DOHH2 (cell line): ENCODE results near the gene GJA1.

ENCODE experiments used
- EZH2phosphoT487 ChIP-seq: fragments of 200-600 bp; sonication (generic); IDR thresholded peaks from 2 replicates; pipeline ENCODE4 v1.6.1; 2017; ENCODE audit warnings: borderline replicate concordance, mild to moderate bottlenecking, antibody characterized with exemption, low read length, moderate library complexity, mixed read lengths
- TF ChIP-seq, protein P1 (sequence below): fragments of 200-600 bp; sonication (generic); IDR thresholded peaks from one replicate; pipeline ENCODE4 v1.5.1; 2014; ENCODE audit warnings: antibody characterized with exemption, mild to moderate bottlenecking, low read depth, low read length; ENCODE audit not compliant: poor library complexity, severe bottlenecking

DNA sequence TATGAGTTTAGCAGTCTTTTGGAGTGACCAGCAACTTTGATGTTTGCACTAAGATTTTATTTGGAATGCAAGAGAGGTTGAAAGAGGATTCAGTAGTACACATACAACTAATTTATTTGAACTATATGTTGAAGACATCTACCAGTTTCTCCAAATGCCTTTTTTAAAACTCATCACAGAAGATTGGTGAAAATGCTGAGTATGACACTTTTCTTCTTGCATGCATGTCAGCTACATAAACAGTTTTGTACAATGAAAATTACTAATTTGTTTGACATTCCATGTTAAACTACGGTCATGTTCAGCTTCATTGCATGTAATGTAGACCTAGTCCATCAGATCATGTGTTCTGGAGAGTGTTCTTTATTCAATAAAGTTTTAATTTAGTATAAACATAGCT, 13.9 kb downstream of the GJA1 start:
- TF ChIP-seq, protein P1, sequence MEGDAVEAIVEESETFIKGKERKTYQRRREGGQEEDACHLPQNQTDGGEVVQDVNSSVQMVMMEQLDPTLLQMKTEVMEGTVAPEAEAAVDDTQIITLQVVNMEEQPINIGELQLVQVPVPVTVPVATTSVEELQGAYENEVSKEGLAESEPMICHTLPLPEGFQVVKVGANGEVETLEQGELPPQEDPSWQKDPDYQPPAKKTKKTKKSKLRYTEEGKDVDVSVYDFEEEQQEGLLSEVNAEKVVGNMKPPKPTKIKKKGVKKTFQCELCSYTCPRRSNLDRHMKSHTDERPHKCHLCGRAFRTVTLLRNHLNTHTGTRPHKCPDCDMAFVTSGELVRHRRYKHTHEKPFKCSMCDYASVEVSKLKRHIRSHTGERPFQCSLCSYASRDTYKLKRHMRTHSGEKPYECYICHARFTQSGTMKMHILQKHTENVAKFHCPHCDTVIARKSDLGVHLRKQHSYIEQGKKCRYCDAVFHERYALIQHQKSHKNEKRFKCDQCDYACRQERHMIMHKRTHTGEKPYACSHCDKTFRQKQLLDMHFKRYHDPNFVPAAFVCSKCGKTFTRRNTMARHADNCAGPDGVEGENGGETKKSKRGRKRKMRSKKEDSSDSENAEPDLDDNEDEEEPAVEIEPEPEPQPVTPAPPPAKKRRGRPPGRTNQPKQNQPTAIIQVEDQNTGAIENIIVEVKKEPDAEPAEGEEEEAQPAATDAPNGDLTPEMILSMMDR: no peak
- no peak for TF ChIP-seq EZH2phosphoT487
